MV-4-11 (cell line): ENCODE data around the gene RADX.

Experiments
- DNase-seq: peaks from one replicate; lab custom pipeline; 2025; lab: John Stamatoyannopoulos, UW

RADX gene

GRCh38 chrX:106692425-106693065 lies 80.8 kb downstream of the RADX start:
- DNase-seq: no peak

GRCh38 chrX:106696502-106696901 lies 84.7 kb downstream of the RADX start:
- no peak for DNase-seq

- DNase-seq: no peak
These were observed 86.9 kb downstream of the RADX start for GRCh38 chrX:106698693-106699092.

GRCh38 chrX:106702636-106703035 lies 90.9 kb downstream of the RADX start:
- no peak for DNase-seq

- DNase-seq: no peak
These were observed 94.7 kb downstream of the RADX start for GRCh38 chrX:106706466-106706865.

- DNase-seq: no peak
These were observed 96.1 kb downstream of the RADX start for GRCh38 chrX:106707771-106708454.

GRCh38 chrX:106710771-106711170 lies 99.0 kb downstream of the RADX start:
- no peak for DNase-seq

GRCh38 chrX:106711375-106711774 lies 99.6 kb downstream of the RADX start:
- DNase-seq: no peak

GRCh38 chrX:106716004-106716403 lies 104.2 kb downstream of the RADX start:
- no peak for DNase-seq

- no peak for DNase-seq
These were observed 104.7 kb downstream of the RADX start for GRCh38 chrX:106716463-106716862.

- DNase-seq: no peak
These were observed 106.9 kb downstream of the RADX start for GRCh38 chrX:106718709-106719108.

- no peak for DNase-seq
These were observed 114.2 kb downstream of the RADX start for GRCh38 chrX:106725931-106726330.

GRCh38 chrX:106726485-106727437 lies 115.0 kb downstream of the RADX start, which contains the start of gene RNF128:
TSS of gene RNF128 (plus strand) at chrX:106726701. CDS start at chrX:106726914, 213 bp downstream.
- DNase-seq: no peak

GRCh38 chrX:106728337-106728736 lies 116.6 kb downstream of the RADX start:
- no peak for DNase-seq
